ENCODE results near the gene HSD11B2. TPM values are rescaled to one million over a fixed set of nuclear protein-coding genes. Genes with fewer than 3 reads are reported as not detected.

The HSD11B2 gene
- total RNA-seq, 3 donors from 2014 or later (not counting 1 experiment from before 2014, with no cell fraction given) = not detected

DNA sequence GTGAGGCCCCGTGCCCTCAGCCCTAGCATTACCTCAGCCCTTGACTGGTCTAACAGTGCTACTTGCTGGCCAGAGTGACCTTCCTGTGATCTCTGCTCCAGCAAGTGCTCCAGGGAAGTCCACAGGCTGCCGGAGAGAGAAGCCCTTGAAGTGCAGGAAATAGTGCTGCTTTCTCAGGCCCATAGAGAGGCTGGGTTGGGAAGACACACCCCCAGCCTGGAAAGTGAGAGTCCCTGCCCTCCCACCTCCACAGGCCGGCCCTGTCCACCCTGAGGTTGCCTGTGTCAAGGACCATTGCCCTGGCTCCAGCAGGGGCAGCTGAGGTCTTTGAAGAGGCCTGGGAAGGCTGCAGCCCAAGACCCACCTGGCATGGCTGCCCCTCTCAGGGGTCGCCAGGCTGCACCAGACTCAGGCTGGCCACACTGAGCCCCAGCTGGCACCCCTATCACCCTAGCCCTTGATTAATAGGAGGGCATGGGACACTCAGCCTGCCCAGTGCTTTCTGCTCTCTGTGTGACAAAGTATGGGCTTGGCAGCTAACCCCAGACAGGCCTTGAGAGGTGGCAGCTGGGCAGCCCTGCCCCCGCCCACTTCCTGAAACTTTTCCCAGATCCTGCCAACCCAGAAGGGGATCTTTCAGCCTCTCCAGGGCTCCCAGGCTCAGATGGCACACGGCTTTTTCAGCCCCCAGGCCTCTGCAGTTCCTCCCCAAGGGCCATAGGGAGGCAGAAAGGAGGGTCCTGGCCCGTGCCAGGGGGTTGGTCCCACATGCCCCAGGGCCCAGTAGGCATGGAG is 28.3 kb downstream of the HSD11B2 start:
- Mint-ChIP-seq H3K9me3 (no peaks in the 10 kb centered on the region), H3K27me3 (ENCODE audit: low read depth in 2 of 2) (no peaks in the 10 kb centered on the region), H3K4me1 (peaks cover 53 to 83% of the 10 kb centered on the region in 2 donors), H3K27ac (peak overlapping the region; percentile 59 to 68), H3K36me3 (no peaks in the 10 kb centered on the region), H3K4me3 (no peak overlapping the region)
- no peak for DNase-seq
- Histone ChIP-seq H3K27me3 (ENCODE audit: control insufficient read depth, insufficient read depth, low read length) (no peaks in the 10 kb centered on the region), H3K27ac (ENCODE audit: low read length) (no peak overlapping the region), H3K36me3 (ENCODE audit: control insufficient read depth, insufficient read depth, low read length) (peaks cover 19% of the 10 kb centered on the region), H3K9me3 (ENCODE audit: control insufficient read depth, insufficient read depth, low read length) (no peaks in the 10 kb centered on the region), H3K4me1 (ENCODE audit: control insufficient read depth, insufficient read depth, low read length) (peaks cover 22% of the 10 kb centered on the region), H3K4me3 (ENCODE audit: low read length) (no peak overlapping the region)
- intact Hi-C loops (cut with micrococcal nuclease) = no loop called here
- TF ChIP-seq, protein P1, sequence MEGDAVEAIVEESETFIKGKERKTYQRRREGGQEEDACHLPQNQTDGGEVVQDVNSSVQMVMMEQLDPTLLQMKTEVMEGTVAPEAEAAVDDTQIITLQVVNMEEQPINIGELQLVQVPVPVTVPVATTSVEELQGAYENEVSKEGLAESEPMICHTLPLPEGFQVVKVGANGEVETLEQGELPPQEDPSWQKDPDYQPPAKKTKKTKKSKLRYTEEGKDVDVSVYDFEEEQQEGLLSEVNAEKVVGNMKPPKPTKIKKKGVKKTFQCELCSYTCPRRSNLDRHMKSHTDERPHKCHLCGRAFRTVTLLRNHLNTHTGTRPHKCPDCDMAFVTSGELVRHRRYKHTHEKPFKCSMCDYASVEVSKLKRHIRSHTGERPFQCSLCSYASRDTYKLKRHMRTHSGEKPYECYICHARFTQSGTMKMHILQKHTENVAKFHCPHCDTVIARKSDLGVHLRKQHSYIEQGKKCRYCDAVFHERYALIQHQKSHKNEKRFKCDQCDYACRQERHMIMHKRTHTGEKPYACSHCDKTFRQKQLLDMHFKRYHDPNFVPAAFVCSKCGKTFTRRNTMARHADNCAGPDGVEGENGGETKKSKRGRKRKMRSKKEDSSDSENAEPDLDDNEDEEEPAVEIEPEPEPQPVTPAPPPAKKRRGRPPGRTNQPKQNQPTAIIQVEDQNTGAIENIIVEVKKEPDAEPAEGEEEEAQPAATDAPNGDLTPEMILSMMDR (IDR thresholded peaks at IDR 0.05) = no peak
- ATAC-seq = no peak
- 87% methylated on average over 7 of the region's 7 CpGs for WGBS (ENCODE audit: insufficient coverage)

DNA sequence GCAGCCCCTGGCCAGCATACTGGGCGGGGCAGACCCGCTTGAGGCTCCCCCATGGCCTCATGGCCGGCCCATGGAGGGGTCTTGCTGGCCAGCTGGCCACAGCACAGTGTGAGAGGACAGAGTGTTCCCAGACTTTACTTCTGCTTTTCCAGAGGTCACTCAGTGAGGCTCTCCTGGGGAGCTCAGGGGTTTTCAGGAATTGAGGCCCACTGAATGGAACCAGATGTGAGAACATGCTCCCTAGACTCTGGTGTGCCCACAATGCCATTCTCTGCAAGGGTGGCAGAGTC is 28.9 kb downstream of the HSD11B2 start:
- no peaks in the 10 kb centered on the region for H3K27me3 Mint-ChIP-seq (ENCODE audit: low read depth in 2 of 2)
- H3K4me1 Mint-ChIP-seq = peaks cover 50 to 81% of the 10 kb centered on the region in 2 donors
- WGBS (ENCODE audit: insufficient coverage) = 92% methylated on average over 3 of the region's 3 CpGs
- DNase-seq = no peak
- Histone ChIP-seq H3K27me3 (ENCODE audit: control insufficient read depth, insufficient read depth, low read length) (no peaks in the 10 kb centered on the region), H3K27ac (ENCODE audit: low read length) (no peak overlapping the region), H3K4me1 (ENCODE audit: control insufficient read depth, insufficient read depth, low read length) (peaks cover 22% of the 10 kb centered on the region), H3K36me3 (ENCODE audit: control insufficient read depth, insufficient read depth, low read length) (peaks cover 19% of the 10 kb centered on the region), H3K9me3 (ENCODE audit: control insufficient read depth, insufficient read depth, low read length) (no peaks in the 10 kb centered on the region), H3K4me3 (ENCODE audit: low read length) (no peak overlapping the region)
- no peak overlapping the region for H3K4me3 Mint-ChIP-seq
- ATAC-seq = no peak
- no peak overlapping the region for H3K27ac Mint-ChIP-seq
- TF ChIP-seq, protein P1 (IDR thresholded peaks at IDR 0.05) = no peak
- no peaks in the 10 kb centered on the region for H3K36me3 Mint-ChIP-seq
- H3K9me3 Mint-ChIP-seq = no peaks in the 10 kb centered on the region
- intact Hi-C loops (cut with micrococcal nuclease) = no loop called here

DNA sequence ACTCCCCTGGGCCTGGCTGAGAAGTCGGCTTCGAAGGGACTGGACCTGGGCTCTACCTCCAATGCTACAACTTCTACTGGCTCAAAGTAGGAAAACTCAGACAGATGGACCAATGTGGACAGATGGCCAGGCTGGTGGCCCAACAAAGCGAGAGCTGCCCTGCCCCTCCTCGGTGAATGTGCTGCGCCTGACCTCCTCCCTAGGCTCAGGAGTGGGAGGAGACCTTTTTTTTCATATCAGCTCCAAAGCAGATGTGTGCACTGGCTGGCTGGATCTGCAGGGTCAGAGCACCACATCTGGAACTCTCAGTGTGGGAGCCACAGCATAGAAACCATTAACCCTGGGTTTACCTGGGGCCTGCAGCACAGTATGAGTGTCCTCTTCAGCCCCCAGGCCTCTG is 29.2 kb downstream of the HSD11B2 start:
- H3K36me3 Mint-ChIP-seq = no peaks in the 10 kb centered on the region
- Histone ChIP-seq H3K4me3 (ENCODE audit: low read length) (no peak overlapping the region), H3K9me3 (ENCODE audit: control insufficient read depth, insufficient read depth, low read length) (no peaks in the 10 kb centered on the region), H3K27ac (ENCODE audit: low read length) (no peak overlapping the region), H3K4me1 (ENCODE audit: control insufficient read depth, insufficient read depth, low read length) (peaks cover 22% of the 10 kb centered on the region), H3K27me3 (ENCODE audit: control insufficient read depth, insufficient read depth, low read length) (no peaks in the 10 kb centered on the region), H3K36me3 (ENCODE audit: control insufficient read depth, insufficient read depth, low read length) (peaks cover 19% of the 10 kb centered on the region)
- 97% methylated on average over 5 of the region's 5 CpGs for WGBS (ENCODE audit: insufficient coverage)
- DNase-seq (no peak), ATAC-seq (no peak)
- no peaks in the 10 kb centered on the region for H3K9me3 Mint-ChIP-seq
- no peaks in the 10 kb centered on the region for H3K27me3 Mint-ChIP-seq (ENCODE audit: low read depth in 2 of 2)
- TF ChIP-seq, protein P1 (IDR thresholded peaks at IDR 0.05) = no peak
- peak overlapping the region; percentile 18 to 27 for H3K27ac Mint-ChIP-seq
- no peak overlapping the region for H3K4me3 Mint-ChIP-seq
- intact Hi-C loops (cut with micrococcal nuclease) = no loop called here
- peaks cover 47 to 81% of the 10 kb centered on the region in 2 donors for H3K4me1 Mint-ChIP-seq

DNA sequence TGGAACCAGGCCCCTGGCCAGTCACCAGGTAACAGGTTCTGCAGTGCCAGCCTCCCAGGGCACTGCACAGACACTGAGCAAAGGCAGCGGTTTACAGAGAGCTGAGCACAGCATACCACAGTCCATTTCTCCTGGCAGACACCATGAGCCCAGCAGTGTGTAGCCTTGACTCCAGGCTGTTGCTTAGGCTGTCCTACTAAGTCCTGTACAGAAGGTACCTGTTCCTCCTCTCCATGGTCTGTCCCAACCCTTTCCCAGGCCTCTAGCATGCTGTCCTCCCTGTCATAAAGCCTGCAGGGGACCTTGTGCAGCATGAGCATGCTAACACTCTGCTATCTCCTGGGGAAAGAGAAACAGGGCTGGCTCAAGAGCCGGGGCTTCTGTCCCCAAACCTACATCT is 30.0 kb downstream of the HSD11B2 start:
- Mint-ChIP-seq H3K9me3 (no peaks in the 10 kb centered on the region), H3K4me3 (no peak overlapping the region), H3K27ac (no peak overlapping the region), H3K27me3 (ENCODE audit: low read depth in 2 of 2) (no peaks in the 10 kb centered on the region), H3K36me3 (no peaks in the 10 kb centered on the region), H3K4me1 (peaks cover 48 to 82% of the 10 kb centered on the region in 2 donors)
- H3K4me1 ChIP-seq (ENCODE audit: control insufficient read depth, insufficient read depth, low read length) = peaks cover 30% of the 10 kb centered on the region
- intact Hi-C loops (cut with micrococcal nuclease) = no loop called here
- H3K27me3 ChIP-seq (ENCODE audit: control insufficient read depth, insufficient read depth, low read length) = no peaks in the 10 kb centered on the region
- H3K36me3 ChIP-seq (ENCODE audit: control insufficient read depth, insufficient read depth, low read length) = peaks cover 19% of the 10 kb centered on the region
- H3K27ac ChIP-seq (ENCODE audit: low read length) = no peak overlapping the region
- no peaks in the 10 kb centered on the region for H3K9me3 ChIP-seq (ENCODE audit: control insufficient read depth, insufficient read depth, low read length)
- 67% methylated on average over 2 of the region's 2 CpGs for WGBS (ENCODE audit: insufficient coverage)
- ATAC-seq (no peak), DNase-seq (no peak)
- TF ChIP-seq, protein P1 (IDR thresholded peaks at IDR 0.05) = no peak
- H3K4me3 ChIP-seq (ENCODE audit: low read length) = no peak overlapping the region

Data from natural killer cell (primary cell).